HG02759 (cell line): Measurements from ENCODE around the gene PPID.
"Not testable (repeated sequence)": the region's sequence is repeated elsewhere in the genome, so short reads cannot be mapped to it uniquely, and the experiment has no call there.

Experiments used
- ATAC-seq: cut with Tn5 transposase; IDR thresholded peaks from one replicate; pipeline ENCODE4 v1.9.1; 2021; ENCODE audit warnings: mild to moderate bottlenecking, moderate library complexity; ENCODE audit not compliant: unreplicated experiment

Gene PPID

GRCh38 chr4:158722917-158723793 is at the start of gene PPID:
Gene PPID, minus strand, starts transcription at chr4:158723396. Its CDS starts 108 bp downstream, at chr4:158723288.
- ATAC-seq = peak; percentile 99

- no peak for ATAC-seq
Measured at GRCh38 chr4:158771776-158772175, 48.6 kb upstream of the PPID start.

GRCh38 chr4:158770671-158771070 is 47.5 kb upstream of the PPID start:
- ATAC-seq = no peak

- ATAC-seq = peak; percentile 43
Measured at GRCh38 chr4:158769175-158769921, 46.2 kb upstream of the PPID start.

- ATAC-seq = peak; percentile 88
Measured at GRCh38 chr4:158768555-158769174, 45.5 kb upstream of the PPID start, which contains the start of gene FNIP2. Gene FNIP2, plus strand, starts transcription at chr4:158769026. Its CDS starts 187 bp downstream, at chr4:158769213.

- no peak for ATAC-seq
Measured at GRCh38 chr4:158767451-158767850, 44.3 kb upstream of the PPID start.

GRCh38 chr4:158766434-158767044 is 43.3 kb upstream of the PPID start:
- no peak for ATAC-seq

GRCh38 chr4:158763462-158763861 is 40.3 kb upstream of the PPID start:
- ATAC-seq = no peak

GRCh38 chr4:158762553-158762952 is 39.4 kb upstream of the PPID start:
- ATAC-seq = no peak

- ATAC-seq = no peak
Measured at GRCh38 chr4:158760866-158761265, 37.7 kb upstream of the PPID start.

- ATAC-seq = not testable (repeated sequence)
Measured at GRCh38 chr4:158759539-158759938, 36.3 kb upstream of the PPID start.

GRCh38 chr4:158758703-158759102 is 35.5 kb upstream of the PPID start:
- no peak for ATAC-seq

- no peak for ATAC-seq
Measured at GRCh38 chr4:158758142-158758541, 34.9 kb upstream of the PPID start.

GRCh38 chr4:158756588-158756987 is 33.4 kb upstream of the PPID start:
- no peak for ATAC-seq

GRCh38 chr4:158755819-158756218 is 32.6 kb upstream of the PPID start:
- not testable (repeated sequence) for ATAC-seq

- ATAC-seq = no peak
Measured at GRCh38 chr4:158754385-158755180, 31.4 kb upstream of the PPID start.

GRCh38 chr4:158750379-158750778 is 27.2 kb upstream of the PPID start:
- no peak for ATAC-seq

- not testable (repeated sequence) for ATAC-seq
Measured at GRCh38 chr4:158746537-158746936, 23.3 kb upstream of the PPID start.

GRCh38 chr4:158741326-158742021 is 18.3 kb upstream of the PPID start:
- ATAC-seq = no peak

- no peak for ATAC-seq
Measured at GRCh38 chr4:158739600-158739999, 16.4 kb upstream of the PPID start.
